Pulmonary artery endothelial cell (primary cell): Measurements from ENCODE around the gene GNG7. TPM values are rescaled to one million over a fixed set of nuclear protein-coding genes. Genes with fewer than 3 reads are reported as not detected.
"Not testable (repeated sequence)": the region's sequence is repeated elsewhere in the genome, so short reads cannot be mapped to it uniquely, and the experiment has no call there.

ENCODE experiments used
- DNase-seq: peaks from one replicate; pipeline ENCODE4 v3.0.0-alpha.2; 2011; ENCODE audit warnings: low read depth, low spot score
- total RNA-seq: library from RNA; depleted of rRNA; stranded (reverse); fragments of >200 nt; gene quantifications from 2 replicates; pipeline ENCODE4 v1.2.3, GENCODE V29; 2014

GNG7 gene
- total RNA-seq, 1 donor from 2014 or later: 0.20 TPM

- DNase-seq: no peak
Measured at GRCh38 chr19:2475018-2475701, 227.3 kb downstream of the GNG7 start.

- no peak for DNase-seq
Measured at GRCh38 chr19:2474232-2475017, 228.1 kb downstream of the GNG7 start.

- DNase-seq: not testable (repeated sequence)
Measured at GRCh38 chr19:2469915-2470200, 232.6 kb downstream of the GNG7 start.

- no peak for DNase-seq
Measured at GRCh38 chr19:2469102-2469914, 233.2 kb downstream of the GNG7 start.

- DNase-seq: no peak
Measured at GRCh38 chr19:2468596-2468995, 233.9 kb downstream of the GNG7 start.

- no peak for DNase-seq
Measured at GRCh38 chr19:2464389-2464788, 238.1 kb downstream of the GNG7 start.

GRCh38 chr19:2463694-2464093, 238.8 kb downstream of the GNG7 start:
- not testable (repeated sequence) for DNase-seq

GRCh38 chr19:2462635-2463421, 239.7 kb downstream of the GNG7 start:
- DNase-seq: peak; percentile 94

GRCh38 chr19:2461751-2462634, 240.5 kb downstream of the GNG7 start:
- DNase-seq: no peak

Other genes starting within 250 kb of the GNG7 start
- gene LMNB2, start 245.7 kb downstream of the GNG7 start, total RNA-seq: 128 and 224 TPM in 2 replicates
- 28.4 and 75.6 TPM in 2 replicates for gene GADD45B, start 226.6 kb downstream of the GNG7 start, total RNA-seq
- under 0.01 and 0.04 TPM in 2 replicates for gene DIRAS1, start 18.7 kb upstream of the GNG7 start, total RNA-seq
- 18.0 and 25.9 TPM in 2 replicates for gene SLC39A3, start 37.3 kb upstream of the GNG7 start, total RNA-seq
- gene SGTA, start 80.6 kb upstream of the GNG7 start, total RNA-seq: 49.1 and 55.0 TPM in 2 replicates
- gene THOP1, start 82.8 kb upstream of the GNG7 start, total RNA-seq: 187 and 195 TPM in 2 replicates
- 2.4 and 3.2 TPM in 2 replicates for gene ZNF554, start 117.2 kb upstream of the GNG7 start, total RNA-seq
- gene ZNF555, start 138.8 kb upstream of the GNG7 start, total RNA-seq: 4.7 and 7.4 TPM in 2 replicates
- 0.04 TPM in 1 of 2 replicates, not detected in the other for gene ZNF556, start 164.6 kb upstream of the GNG7 start, total RNA-seq
- gene ZNF57, start 198.2 kb upstream of the GNG7 start, total RNA-seq: 7.0 and 8.2 TPM in 2 replicates
- 7.6 and 8.6 TPM in 2 replicates for gene ZNF77, start 242.3 kb upstream of the GNG7 start, total RNA-seq